Epithelial cell of proximal tubule (primary cell): ENCODE measurements around the gene UPP1. TPM values are rescaled to one million over a fixed set of nuclear protein-coding genes. Genes with fewer than 3 reads are reported as not detected.

Source experiments
- DNase-seq: peaks from one replicate; pipeline ENCODE4 v3.0.0-alpha.2; 2011; ENCODE audit warnings: low read depth
- H3K4me3 ChIP-seq: 2 replicates; pipeline ENCODE4 v1.5.1; 2011; ENCODE audit warnings: low read depth, mild to moderate bottlenecking, low read length
- total RNA-seq: library from RNA; depleted of rRNA; stranded (reverse); fragments of >200 nt; gene quantifications from 2 replicates; pipeline ENCODE4 v1.2.3, GENCODE V29; 2015
- TF ChIP-seq, protein P1 (sequence below): conservative IDR thresholded peaks from 2 replicates; pipeline ENCODE4 v1.5.1; 2012; ENCODE audit warnings: low read depth, mild to moderate bottlenecking, low read length

Gene UPP1
- total RNA-seq, 1 donor from 2014 or later = 35.6 TPM

DNA sequence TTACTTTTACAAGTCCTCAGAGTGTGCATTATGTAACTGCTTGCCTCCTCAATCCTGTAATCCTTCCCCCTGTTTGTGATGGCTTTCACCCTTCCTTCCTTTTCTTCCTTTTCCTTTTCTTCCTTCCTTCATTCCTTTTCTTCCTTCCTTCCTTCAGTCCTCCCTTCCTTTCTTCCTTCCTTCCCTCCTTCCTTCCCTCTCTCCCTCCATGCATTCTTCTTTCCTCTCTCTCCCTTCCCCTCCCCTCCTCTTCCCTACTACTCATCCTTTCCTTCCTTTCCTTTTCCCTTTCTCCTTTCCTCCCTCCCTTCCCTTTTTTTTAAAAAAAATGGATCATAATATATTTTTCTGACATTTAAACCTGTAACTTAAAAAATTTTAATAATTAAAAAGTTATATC lies 60.0 kb downstream of the UPP1 start:
- no peak overlapping the region for H3K4me3 ChIP-seq
- no peak for DNase-seq
- TF ChIP-seq, protein P1, sequence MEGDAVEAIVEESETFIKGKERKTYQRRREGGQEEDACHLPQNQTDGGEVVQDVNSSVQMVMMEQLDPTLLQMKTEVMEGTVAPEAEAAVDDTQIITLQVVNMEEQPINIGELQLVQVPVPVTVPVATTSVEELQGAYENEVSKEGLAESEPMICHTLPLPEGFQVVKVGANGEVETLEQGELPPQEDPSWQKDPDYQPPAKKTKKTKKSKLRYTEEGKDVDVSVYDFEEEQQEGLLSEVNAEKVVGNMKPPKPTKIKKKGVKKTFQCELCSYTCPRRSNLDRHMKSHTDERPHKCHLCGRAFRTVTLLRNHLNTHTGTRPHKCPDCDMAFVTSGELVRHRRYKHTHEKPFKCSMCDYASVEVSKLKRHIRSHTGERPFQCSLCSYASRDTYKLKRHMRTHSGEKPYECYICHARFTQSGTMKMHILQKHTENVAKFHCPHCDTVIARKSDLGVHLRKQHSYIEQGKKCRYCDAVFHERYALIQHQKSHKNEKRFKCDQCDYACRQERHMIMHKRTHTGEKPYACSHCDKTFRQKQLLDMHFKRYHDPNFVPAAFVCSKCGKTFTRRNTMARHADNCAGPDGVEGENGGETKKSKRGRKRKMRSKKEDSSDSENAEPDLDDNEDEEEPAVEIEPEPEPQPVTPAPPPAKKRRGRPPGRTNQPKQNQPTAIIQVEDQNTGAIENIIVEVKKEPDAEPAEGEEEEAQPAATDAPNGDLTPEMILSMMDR = no peak

DNA sequence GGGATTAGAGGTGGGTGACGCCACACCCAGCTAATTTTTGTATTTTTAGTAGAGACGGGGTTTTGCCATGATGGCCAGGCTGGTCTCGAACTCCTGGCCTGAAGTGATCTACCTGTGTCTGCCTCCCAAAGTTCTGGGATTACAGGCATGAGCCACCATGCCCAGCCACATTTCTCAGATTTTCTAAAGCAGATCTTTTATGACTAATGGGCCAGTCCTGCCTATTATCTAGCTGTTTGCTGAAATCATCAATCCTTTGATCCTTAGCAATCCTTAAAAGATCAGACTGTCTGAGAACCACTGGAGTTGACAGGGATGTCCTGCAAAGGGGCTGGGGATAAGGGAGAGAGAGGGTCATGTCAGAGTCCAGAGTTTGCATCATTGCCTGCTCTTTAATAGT lies 61.0 kb downstream of the UPP1 start:
- no peak for DNase-seq
- H3K4me3 ChIP-seq = no peak overlapping the region
- TF ChIP-seq, protein P1 = no peak

DNA sequence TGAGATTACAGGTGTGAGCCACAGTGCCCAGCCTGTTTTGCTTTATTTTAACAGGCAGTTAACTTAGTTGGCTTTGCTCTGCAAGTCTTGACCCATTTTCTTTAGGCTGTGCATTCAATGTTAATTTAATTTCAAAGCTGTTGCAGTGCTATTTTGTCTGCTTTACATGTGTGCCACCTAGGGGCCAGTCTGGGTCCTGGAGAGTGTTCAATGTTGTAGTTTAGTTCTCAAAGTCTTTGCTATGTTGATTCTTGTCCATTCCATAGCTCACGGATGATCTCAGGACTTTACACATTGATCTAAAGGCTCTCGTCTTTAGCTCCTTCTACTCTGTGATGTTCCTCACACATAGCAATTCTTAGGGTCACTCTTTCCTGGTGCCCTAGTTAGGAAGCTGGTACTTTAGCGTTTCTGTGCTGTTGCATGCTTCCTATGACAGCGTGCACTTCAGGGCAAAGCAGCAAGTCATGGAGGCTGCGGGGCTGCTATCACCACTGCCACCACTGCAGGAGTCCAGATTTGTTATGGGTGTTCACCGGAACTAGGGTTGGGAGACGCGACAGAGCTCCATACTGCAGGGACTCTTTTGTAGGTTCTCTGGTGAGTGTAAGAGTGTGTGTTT lies 65.8 kb downstream of the UPP1 start:
- H3K4me3 ChIP-seq = no peak overlapping the region
- peak; percentile 2 for DNase-seq
- TF ChIP-seq, protein P1 = peak; percentile 93

Other genes starting within 250 kb of the UPP1 start
- gene PKD1L1, start 140.8 kb upstream of the UPP1 start, total RNA-seq = under 0.01 TPM in 1 of 2 replicates, not detected in the other
- 10.3 and 17.1 TPM in 2 replicates for gene HUS1, start 109.7 kb upstream of the UPP1 start, total RNA-seq
- gene SUN3, start 60.2 kb upstream of the UPP1 start, total RNA-seq = 0.43 TPM in 1 of 2 replicates, not detected in the other
- gene C7orf57, start 53.7 kb upstream of the UPP1 start, total RNA-seq = 0.22 TPM in 1 of 2 replicates, not detected in the other
- 0.69 and 1.7 TPM in 2 replicates for gene ABCA13, start 82.2 kb downstream of the UPP1 start, total RNA-seq